Spleen (tissue), 11 donors: Measurements from ENCODE around the gene SORCS3. TPM values are rescaled to one million over a fixed set of nuclear protein-coding genes. Genes with fewer than 3 reads are reported as not detected.

Experiments
- DNase-seq: peaks from one replicate; pipeline ENCODE4 v3.0.0-alpha.2; 2020
- H3K27ac ChIP-seq, 8 donors: fragments of 200-600 bp; sonication (generic) in 7 of 8; 1 replicate in 4 of 8; 2 replicates in 4 of 8; pipeline versions ENCODE4 v1.5.0 to v1.8.0; 2016 to 2021; ENCODE audit warnings: inconsistent platforms in 4 of 8, mild to moderate bottlenecking in 4 of 8, moderate library complexity in 1 of 8
- H3K27me3 ChIP-seq, 7 donors: fragments of 200-600 bp; sonication (generic) in 6 of 7; replicated peaks in 1 of 7; 1 replicate in 4 of 7; 2 replicates in 3 of 7; pipeline versions ENCODE4 v1.5.0 to v1.8.0; 2016 to 2021; ENCODE audit warnings: inconsistent platforms in 3 of 7, mild to moderate bottlenecking in 1 of 7
- H3K36me3 ChIP-seq, 6 donors: fragments of 200-600 bp; sonication (generic) in 5 of 6; 1 replicate in 4 of 6; 2 replicates in 2 of 6; pipeline versions ENCODE4 v1.5.0 to v1.8.0; 2016 to 2021; ENCODE audit warnings: inconsistent platforms in 2 of 6
- H3K4me1 ChIP-seq, 6 donors: fragments of 200-600 bp; sonication (generic) in 5 of 6; 1 replicate in 3 of 6; 2 replicates in 3 of 6; pipeline versions ENCODE4 v1.5.0 to v1.8.0; 2016 to 2021; ENCODE audit warnings: inconsistent platforms in 3 of 6
- H3K4me3 ChIP-seq, 8 donors: fragments of 200-600 bp; sonication (generic) in 7 of 8; 1 replicate in 4 of 8; 2 replicates in 4 of 8; pipeline versions ENCODE4 v1.5.0 to v1.8.0; 2016 to 2021; ENCODE audit warnings: inconsistent platforms in 4 of 8, mild to moderate bottlenecking in 4 of 8, moderate library complexity in 2 of 8
- H3K9me3 ChIP-seq, 8 donors: fragments of 200-600 bp; sonication (generic) in 7 of 8; 1 replicate in 4 of 8; 2 replicates in 4 of 8; pipeline versions ENCODE4 v1.5.0 to v1.8.0; 2016 to 2021; ENCODE audit warnings: inconsistent platforms in 4 of 8
- CTCF ChIP-seq, 11 experiments: fragments of 200-600 bp in 7 of 11; fragments of 450-650 bp in 4 of 11; sonication (generic) in 4 of 11; IDR thresholded peaks in 8 of 11; conservative IDR thresholded peaks in 3 of 11; 1 replicate in 7 of 11; 2 replicates in 4 of 11; pipeline versions ENCODE4 v1.4.0 to v1.8.0; 2016 to 2021; ENCODE audit warnings: antibody characterized with exemption in 11 of 11, inconsistent platforms in 4 of 11, mild to moderate bottlenecking in 1 of 11
- POLR2A ChIP-seq, 3 donors: fragments of 450-650 bp; IDR thresholded peaks; one replicate each; pipeline ENCODE4 v1.5.1; 2017; ENCODE audit warnings: antibody characterized with exemption in 3 of 3, mild to moderate bottlenecking in 1 of 3
- POLR2AphosphoS5 ChIP-seq, 3 donors: sonication (generic); formaldehyde crosslinking; IDR thresholded peaks; one replicate each; pipeline ENCODE4 v1.5.1; 2017; ENCODE audit warnings: antibody characterized with exemption in 3 of 3
- WGBS, 5 donors: extraction: QIAGEN DNeasy Blood & Tissue Kit in 3 of 5; methylation state at CpG; one replicate each; pipeline versions ENCODE4 v1.1.5 to v1.1.7; 2013 to 2018; 5-methylcytosine and 5-hydroxymethylcytosine counted together
- intact Hi-C: fragments of 100-400 bp; cut with DNase I; formaldehyde crosslinking; loops from one replicate; pipeline ENCODE4 v1.15.0; 2023; ENCODE audit warnings: low total_unique reads
- polyA plus RNA-seq, 3 donors: library from polyadenylated mRNA; stranded (reverse); fragments of 200-250 nt; gene quantifications; one replicate each; pipeline ENCODE4 v1.2.1, GENCODE V29; 2013
- total RNA-seq, 7 donors: library from RNA; depleted of rRNA in 3 of 7; stranded (reverse); fragments of >200 nt in 3 of 7; fragmentation: NEBNext Ultra II Directional in 4 of 7; extraction: Animal tissue kit (Norgen Biotek cat#: 25700) in 4 of 7; gene quantifications; one replicate each; pipeline versions ENCODE4 v1.1.0 to v1.2.1, GENCODE V29; 2016 to 2021
- donor health status: healthy with polysubstance abuse.
- donor health status: DM: no; HTN: no; CAD: no; lungs with moderate emphysema.
- donor health status: DM: no; HTN: no; CAD: no.
- donor health status: Bipolar disorder and iron deficiency.
- donor health status: healthy.
- donor health status: DM: no; HTN: no; CAD: no.
- donor health status: DM: yes; HTN: yes; CAD: no.

The SORCS3 gene
- total and polyA plus RNA-seq, 10 donors = 0.03 to 0.06 TPM; not detected in 8

DNA sequence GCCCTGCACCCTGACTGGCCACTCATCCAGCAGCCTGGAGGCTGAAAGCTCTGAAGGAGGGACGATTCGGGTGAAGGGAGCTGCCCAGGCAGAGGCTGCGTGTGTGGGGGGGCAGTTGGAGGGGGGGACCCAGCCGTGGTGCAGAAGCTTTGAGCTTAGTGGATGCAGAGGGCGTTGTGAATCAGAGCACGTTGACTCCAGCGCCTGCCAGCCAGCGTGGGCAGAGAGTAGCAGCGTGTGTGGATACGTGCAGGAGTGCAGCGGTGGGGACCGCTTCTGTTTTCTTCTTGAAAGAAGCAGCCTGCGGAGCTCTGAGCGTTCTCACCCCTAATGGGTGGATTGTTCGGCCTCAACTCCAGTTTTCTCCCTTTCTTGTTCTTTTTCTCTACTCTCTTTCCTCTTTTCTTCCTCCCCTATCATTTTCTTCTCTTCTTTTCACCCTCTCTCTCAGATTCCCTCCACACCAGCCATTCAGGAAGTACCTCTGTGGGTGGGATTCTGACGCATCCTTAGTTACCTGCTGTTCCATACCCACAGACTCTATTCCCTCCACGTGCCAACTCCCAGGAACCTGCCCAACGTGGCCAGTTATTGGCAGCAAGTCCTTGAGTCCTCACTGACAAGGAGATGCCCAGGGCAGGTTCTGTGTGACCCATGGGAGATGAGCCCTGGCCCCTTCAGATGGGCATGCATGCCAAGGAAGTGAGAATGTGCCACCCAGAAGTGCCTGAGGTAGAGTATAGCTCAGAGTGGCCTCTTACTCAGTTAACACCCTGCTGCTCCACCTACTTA, 47.4 kb downstream of the SORCS3 start:
- Histone ChIP-seq H3K27ac (no peak overlapping the region), H3K9me3 (no peaks in the 10 kb centered on the region), H3K4me3 (no peak overlapping the region), H3K27me3 (peaks cover 0 to 66% (median 0%) of the 10 kb centered on the region in 7 donors), H3K4me1 (no peaks in the 10 kb centered on the region), H3K36me3 (no peaks in the 10 kb centered on the region)
- intact Hi-C loops = no loop called here
- no peak for DNase-seq
- TF ChIP-seq POLR2A (IDR thresholded peaks at IDR 0.05) = no peak
- WGBS, 5 donors = 54 to 68% (median 57%) methylated on average over 17 to 18 of the region's 18 CpGs

GRCh38 chr10:104689105-104689504, 48.0 kb downstream of the SORCS3 start:
- WGBS, 5 donors = 63 to 83% (median 77%) methylated on average over 2 of the region's 2 CpGs
- no peaks in the 10 kb centered on the region for H3K36me3 ChIP-seq
- no peaks in the 10 kb centered on the region for H3K4me1 ChIP-seq
- intact Hi-C loops = no loop called here
- TF ChIP-seq CTCF (IDR thresholded peaks at IDR 0.05 in 8 of 11, conservative IDR thresholded peaks at IDR 0.05 in 3 of 11) = no peak
- TF ChIP-seq POLR2A (IDR thresholded peaks at IDR 0.05) = no peak
- no peak for TF ChIP-seq POLR2AphosphoS5 (IDR thresholded peaks at IDR 0.05)
- H3K27me3 ChIP-seq = peaks cover 0 to 68% (median 0%) of the 10 kb centered on the region in 7 donors
- H3K9me3 ChIP-seq = no peaks in the 10 kb centered on the region
- no peak for DNase-seq
- no peak overlapping the region for H3K27ac ChIP-seq
- H3K4me3 ChIP-seq = no peak overlapping the region

GRCh38 chr10:104689547-104689946, 48.5 kb downstream of the SORCS3 start:
- TF ChIP-seq POLR2AphosphoS5 (IDR thresholded peaks at IDR 0.05) (no peak), CTCF (IDR thresholded peaks at IDR 0.05 in 8 of 11, conservative IDR thresholded peaks at IDR 0.05 in 3 of 11) (no peak), POLR2A (IDR thresholded peaks at IDR 0.05) (no peak)
- intact Hi-C loops = no loop called here

GRCh38 chr10:104690101-104690500, 49.0 kb downstream of the SORCS3 start:
- intact Hi-C loops = no loop called here
- no peak for TF ChIP-seq CTCF (IDR thresholded peaks at IDR 0.05 in 8 of 11, conservative IDR thresholded peaks at IDR 0.05 in 3 of 11)
- no peak for TF ChIP-seq POLR2AphosphoS5 (IDR thresholded peaks at IDR 0.05)
- TF ChIP-seq POLR2A (IDR thresholded peaks at IDR 0.05) = no peak
- 75 to 92% (median 88%) methylated on average over 3 of the region's 3 CpGs for WGBS, 5 donors
- no peak overlapping the region for H3K27ac ChIP-seq
- no peak overlapping the region for H3K4me3 ChIP-seq
- no peak for DNase-seq
- no peaks in the 10 kb centered on the region for H3K9me3 ChIP-seq
- no peaks in the 10 kb centered on the region for H3K4me1 ChIP-seq
- H3K27me3 ChIP-seq = peaks cover 0 to 73% (median 4%) of the 10 kb centered on the region in 7 donors
- no peaks in the 10 kb centered on the region for H3K36me3 ChIP-seq

More at GRCh38 chr10:104689547-104689946, 48.5 kb downstream of the SORCS3 start:
- 63 to 85% (median 71%) methylated on average over 3 of the region's 3 CpGs for WGBS, 5 donors
- no peaks in the 10 kb centered on the region for H3K9me3 ChIP-seq
- H3K4me1 ChIP-seq = no peaks in the 10 kb centered on the region
- no peak overlapping the region for H3K4me3 ChIP-seq
- no peaks in the 10 kb centered on the region for H3K36me3 ChIP-seq
- peaks cover 0 to 73% (median 3%) of the 10 kb centered on the region in 7 donors for H3K27me3 ChIP-seq
- H3K27ac ChIP-seq = no peak overlapping the region
- no peak for DNase-seq
